Smooth muscle cell (in vitro differentiated cells): ENCODE data around the gene FUT7. TPM values are rescaled to one million over a fixed set of nuclear protein-coding genes. Genes with fewer than 3 reads are reported as not detected.

Experiments used
- DNase-seq: peaks from one replicate; lab custom pipeline; 2025; ENCODE audit not compliant: unreplicated experiment; lab: John Stamatoyannopoulos, UW
- H2AFZ ChIP-seq: fragments of 200-600 bp; sonication (generic); 2 replicates; pipeline ENCODE4 v1.6.0; 2016; ENCODE audit warnings: antibody characterized with exemption, low read depth, mild to moderate bottlenecking
- H3F3A ChIP-seq: fragments of 200-600 bp; sonication (generic); 2 replicates; pipeline ENCODE4 v1.6.0; 2017; ENCODE audit warnings: antibody characterized with exemption, low read depth
- H3K27ac ChIP-seq: fragments of 200-600 bp; sonication (generic); 2 replicates; pipeline ENCODE4 v1.5.1; 2016; ENCODE audit warnings: low read depth, mild to moderate bottlenecking
- H3K27me3 ChIP-seq: fragments of 200-600 bp; sonication (generic); 2 replicates; pipeline ENCODE4 v1.6.1; 2016; ENCODE audit warnings: low read depth, mild to moderate bottlenecking
- H3K36me3 ChIP-seq: fragments of 200-600 bp; sonication (generic); 2 replicates; pipeline ENCODE4 v1.5.1; 2016; ENCODE audit warnings: low read depth
- H3K4me1 ChIP-seq: fragments of 200-600 bp; sonication (generic); 2 replicates; pipeline ENCODE4 v1.5.1; 2016; ENCODE audit warnings: low read depth
- H3K4me2 ChIP-seq: fragments of 200-600 bp; sonication (generic); 2 replicates; pipeline ENCODE4 v1.6.0; 2016; ENCODE audit warnings: mild to moderate bottlenecking
- H3K4me3 ChIP-seq: fragments of 200-600 bp; sonication (generic); 2 replicates; pipeline ENCODE4 v1.5.1; 2016; ENCODE audit warnings: mild to moderate bottlenecking
- H3K79me2 ChIP-seq: fragments of 200-600 bp; sonication (generic); 2 replicates; pipeline ENCODE4 v1.6.0; 2016; ENCODE audit warnings: low read depth, mild to moderate bottlenecking
- H3K9ac ChIP-seq: fragments of 200-600 bp; sonication (generic); 2 replicates; pipeline ENCODE4 v1.6.0; 2016; ENCODE audit warnings: low read depth
- H3K9me3 ChIP-seq: fragments of 200-600 bp; sonication (generic); replicated peaks from 2 replicates; pipeline ENCODE4 v1.5.1; 2016; ENCODE audit warnings: low read depth
- H4K20me1 ChIP-seq: fragments of 200-600 bp; sonication (generic); 2 replicates; pipeline ENCODE4 v1.6.0; 2016; ENCODE audit warnings: low read depth
- CTCF ChIP-seq: fragments of 200-600 bp; sonication (generic); IDR thresholded peaks from 2 replicates; pipeline ENCODE4 v1.5.1; 2017; ENCODE audit warnings: borderline replicate concordance, mild to moderate bottlenecking, antibody characterized with exemption; ENCODE audit not compliant: insufficient read depth, poor library complexity, severe bottlenecking
- WGBS: methylation state at CpG from one replicate; pipeline ENCODE4 v1.1.7; 2016; ENCODE audit warnings: low lambda C conversion rate; 5-methylcytosine and 5-hydroxymethylcytosine counted together
- polyA plus RNA-seq: library from polyadenylated mRNA; unstranded; fragments of >200 nt; fragmentation: Nextera tagmentation; extraction: Ambion mirVana; gene quantifications from 2 replicates; pipeline ENCODE4 v1.2.1, GENCODE V29; 2016
- total RNA-seq: library from RNA; depleted of rRNA; stranded (reverse); fragments of >200 nt; gene quantifications from 2 replicates; pipeline ENCODE4 v1.2.3, GENCODE V29; 2014

The FUT7 gene
- total and polyA plus RNA-seq, 2 experiments from 2014 or later = not detected

- H3K36me3 ChIP-seq = no peaks in the 10 kb centered on the region
- H3K9ac ChIP-seq = no peak overlapping the region
- H3K4me1 ChIP-seq = peaks cover 18% of the 10 kb centered on the region
- peaks cover 3% of the 10 kb centered on the region for H3F3A ChIP-seq
- no peaks in the 10 kb centered on the region for H3K27me3 ChIP-seq
- H3K79me2 ChIP-seq = no peaks in the 10 kb centered on the region
- WGBS = 66% methylated on average over 9 of the region's 12 CpGs
- H3K9me3 ChIP-seq = no peaks in the 10 kb centered on the region
- H3K4me3 ChIP-seq = peak overlapping the region; percentile 40
- H3K27ac ChIP-seq = no peak overlapping the region
- peak overlapping the region; percentile 82 for H3K4me2 ChIP-seq
- TF ChIP-seq CTCF = no peak
- no peak for DNase-seq
- H2AFZ ChIP-seq = no peak overlapping the region
- no peaks in the 10 kb centered on the region for H4K20me1 ChIP-seq
These were observed 36.0 kb downstream of the FUT7 start for GRCh38 chr9:136995772-136996311.

- no peak overlapping the region for H3K4me3 ChIP-seq
- 81% methylated on average over 17 of the region's 30 CpGs for WGBS
- H3K27me3 ChIP-seq = no peaks in the 10 kb centered on the region
- H3K4me1 ChIP-seq = peaks cover 18% of the 10 kb centered on the region
- peak overlapping the region; percentile 31 for H3K4me2 ChIP-seq
- no peak overlapping the region for H2AFZ ChIP-seq
- H3K9ac ChIP-seq = no peak overlapping the region
- no peaks in the 10 kb centered on the region for H4K20me1 ChIP-seq
- H3K79me2 ChIP-seq = no peaks in the 10 kb centered on the region
- TF ChIP-seq CTCF = no peak
- no peaks in the 10 kb centered on the region for H3K9me3 ChIP-seq
- peaks cover 3% of the 10 kb centered on the region for H3F3A ChIP-seq
- no peak for DNase-seq
- no peak overlapping the region for H3K27ac ChIP-seq
- H3K36me3 ChIP-seq = no peaks in the 10 kb centered on the region
These were observed 36.5 kb downstream of the FUT7 start for GRCh38 chr9:136995362-136995761.

GRCh38 chr9:136994888-136995230, 37.0 kb downstream of the FUT7 start:
- no peaks in the 10 kb centered on the region for H3K79me2 ChIP-seq
- peaks cover 3% of the 10 kb centered on the region for H3F3A ChIP-seq
- H3K9me3 ChIP-seq = no peaks in the 10 kb centered on the region
- H3K27me3 ChIP-seq = no peaks in the 10 kb centered on the region
- no peak overlapping the region for H3K4me3 ChIP-seq
- H3K9ac ChIP-seq = no peak overlapping the region
- H3K4me1 ChIP-seq = peaks cover 18% of the 10 kb centered on the region
- WGBS = 64% methylated on average over 10 of the region's 40 CpGs
- H3K27ac ChIP-seq = no peak overlapping the region
- no peak for TF ChIP-seq CTCF
- H3K4me2 ChIP-seq = peak overlapping the region; percentile 31
- H3K36me3 ChIP-seq = no peaks in the 10 kb centered on the region
- no peaks in the 10 kb centered on the region for H4K20me1 ChIP-seq
- no peak overlapping the region for H2AFZ ChIP-seq
- DNase-seq = no peak

GRCh38 chr9:136994180-136994887, 37.6 kb downstream of the FUT7 start:
- DNase-seq = no peak
- Histone ChIP-seq H3K36me3 (no peaks in the 10 kb centered on the region), H2AFZ (no peak overlapping the region), H3F3A (peaks cover 3% of the 10 kb centered on the region), H3K4me3 (no peak overlapping the region), H3K9me3 (no peaks in the 10 kb centered on the region), H3K27me3 (no peaks in the 10 kb centered on the region), H3K4me2 (peak overlapping the region; percentile 31), H4K20me1 (no peaks in the 10 kb centered on the region), H3K27ac (no peak overlapping the region), H3K79me2 (no peaks in the 10 kb centered on the region), H3K4me1 (peaks cover 18% of the 10 kb centered on the region), H3K9ac (no peak overlapping the region)
- TF ChIP-seq CTCF = no peak
- 81% methylated on average over 31 of the region's 54 CpGs for WGBS
